SU-DHL-6 (cell line): ENCODE results near the gene CTF1.

Source experiments
- EZH2phosphoT487 ChIP-seq: fragments of 200-600 bp; sonication (generic), shearing (Covaris generic); conservative IDR thresholded peaks from 2 replicates; pipeline ENCODE4 v1.6.1; 2018; ENCODE audit warnings: mild to moderate bottlenecking, antibody characterized with exemption, low read length, moderate library complexity, mixed read lengths
- TF ChIP-seq, protein P1 (sequence below): fragments of 200-600 bp; sonication (generic); IDR thresholded peaks from one replicate; pipeline ENCODE4 v1.5.1; 2017; ENCODE audit warnings: antibody characterized with exemption, mild to moderate bottlenecking, low read length, moderate library complexity; ENCODE audit not compliant: insufficient read depth, poor library complexity, severe bottlenecking

DNA sequence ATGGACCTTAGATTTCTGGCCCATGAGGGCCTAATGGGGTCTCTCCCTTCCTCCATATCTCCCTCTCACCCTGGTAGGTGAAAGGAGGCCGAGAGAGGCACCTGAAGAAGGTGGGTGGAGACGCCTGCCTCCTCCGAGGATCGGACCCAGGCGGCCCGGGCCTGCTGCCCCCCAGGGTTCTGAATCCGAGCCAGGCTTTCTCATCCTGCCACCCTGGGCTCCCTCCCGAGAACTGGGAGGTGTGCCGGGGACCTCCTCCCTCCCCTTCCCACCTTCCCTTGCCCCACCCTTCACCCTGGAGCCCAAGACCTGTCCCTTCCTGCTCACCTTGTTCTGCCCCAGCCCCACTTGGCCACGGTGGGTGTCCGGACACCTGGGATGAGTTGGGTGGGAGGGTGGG is 32.0 kb downstream of the CTF1 start:
- TF ChIP-seq, protein P1, sequence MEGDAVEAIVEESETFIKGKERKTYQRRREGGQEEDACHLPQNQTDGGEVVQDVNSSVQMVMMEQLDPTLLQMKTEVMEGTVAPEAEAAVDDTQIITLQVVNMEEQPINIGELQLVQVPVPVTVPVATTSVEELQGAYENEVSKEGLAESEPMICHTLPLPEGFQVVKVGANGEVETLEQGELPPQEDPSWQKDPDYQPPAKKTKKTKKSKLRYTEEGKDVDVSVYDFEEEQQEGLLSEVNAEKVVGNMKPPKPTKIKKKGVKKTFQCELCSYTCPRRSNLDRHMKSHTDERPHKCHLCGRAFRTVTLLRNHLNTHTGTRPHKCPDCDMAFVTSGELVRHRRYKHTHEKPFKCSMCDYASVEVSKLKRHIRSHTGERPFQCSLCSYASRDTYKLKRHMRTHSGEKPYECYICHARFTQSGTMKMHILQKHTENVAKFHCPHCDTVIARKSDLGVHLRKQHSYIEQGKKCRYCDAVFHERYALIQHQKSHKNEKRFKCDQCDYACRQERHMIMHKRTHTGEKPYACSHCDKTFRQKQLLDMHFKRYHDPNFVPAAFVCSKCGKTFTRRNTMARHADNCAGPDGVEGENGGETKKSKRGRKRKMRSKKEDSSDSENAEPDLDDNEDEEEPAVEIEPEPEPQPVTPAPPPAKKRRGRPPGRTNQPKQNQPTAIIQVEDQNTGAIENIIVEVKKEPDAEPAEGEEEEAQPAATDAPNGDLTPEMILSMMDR: no peak
- no peak for TF ChIP-seq EZH2phosphoT487
